Muscle layer of duodenum (tissue), 2 donors: ENCODE results near the gene WDR11.

Experiments
- H3K27ac ChIP-seq: one replicate; pipeline ENCODE4 v1.7.0; 2013; ENCODE audit warnings: mild to moderate bottlenecking, low read length
- H3K27me3 ChIP-seq: one replicate; pipeline ENCODE4 v1.7.0; 2013; ENCODE audit warnings: low read depth, mild to moderate bottlenecking, control low read depth, low read length
- H3K36me3 ChIP-seq, 2 donors: one replicate each; pipeline ENCODE4 v1.7.0; 2013; ENCODE audit warnings: low read length in 2 of 2, control low read depth in 1 of 2, mild to moderate bottlenecking in 1 of 2; ENCODE audit not compliant: insufficient read depth in 2 of 2, control insufficient read depth in 1 of 2
- H3K4me1 ChIP-seq, 2 donors: one replicate each; pipeline ENCODE4 v1.7.0; 2013; ENCODE audit warnings: low read length in 2 of 2, mild to moderate bottlenecking in 2 of 2, control low read depth in 1 of 2, moderate library complexity in 1 of 2; ENCODE audit not compliant: insufficient read depth in 2 of 2, control insufficient read depth in 1 of 2
- H3K4me3 ChIP-seq, 2 donors: one replicate each; pipeline ENCODE4 v1.7.0; 2013; ENCODE audit warnings: low read length in 2 of 2, low read depth in 1 of 2, mild to moderate bottlenecking in 1 of 2
- H3K9me3 ChIP-seq, 2 donors: one replicate each; pipeline ENCODE4 v1.7.0; 2013; ENCODE audit warnings: low read length in 2 of 2, control low read depth in 1 of 2, mild to moderate bottlenecking in 1 of 2; ENCODE audit not compliant: control insufficient read depth in 1 of 2
- donor health status: healthy.

Gene WDR11

DNA sequence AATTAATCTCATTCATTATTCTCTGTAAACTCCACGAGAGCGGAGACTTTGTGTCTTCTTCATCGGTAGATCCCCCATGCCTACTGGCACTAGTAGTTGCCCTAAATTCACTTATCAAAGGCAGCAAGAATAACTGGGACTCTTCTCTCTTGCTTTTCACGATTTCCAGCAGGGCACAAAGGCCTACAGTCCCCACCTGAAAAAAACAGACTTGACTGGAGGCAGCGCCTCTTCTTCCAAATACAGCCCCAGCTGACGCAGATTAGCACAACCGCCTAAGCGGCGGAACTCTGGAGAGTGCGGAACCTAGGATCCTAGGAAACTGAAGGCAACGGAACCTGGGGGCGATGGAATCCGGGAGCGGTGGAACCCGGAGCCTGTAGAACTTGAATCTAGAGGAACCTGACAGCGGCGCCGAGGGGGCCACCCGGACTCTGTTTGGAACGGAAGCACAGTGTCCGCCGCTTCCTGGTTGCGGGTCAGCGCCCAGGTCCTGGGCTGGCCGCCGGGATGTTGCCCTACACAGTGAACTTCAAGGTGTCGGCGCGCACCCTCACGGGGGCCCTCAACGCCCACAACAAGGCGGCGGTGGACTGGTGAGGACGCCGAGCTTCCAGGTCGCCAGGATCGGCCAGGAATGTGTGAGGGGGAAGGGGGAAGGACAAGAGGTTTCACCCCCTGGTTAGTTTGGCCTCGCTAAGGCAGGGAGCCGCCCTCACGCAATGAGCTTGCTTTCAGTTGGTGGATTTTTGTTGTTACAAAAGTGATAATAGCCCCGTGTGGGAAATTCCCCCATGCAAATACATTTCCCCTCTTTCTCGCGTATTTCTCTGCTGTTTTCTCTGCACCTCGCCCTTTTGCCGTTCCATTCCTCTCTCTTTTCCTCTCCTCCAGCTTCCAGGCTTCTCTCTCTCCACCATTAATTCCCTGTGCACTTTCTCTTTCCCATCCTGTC is at the start of gene WDR11:
WDR11 (plus strand) TSS at position 452 of the 955 bp plus-strand sequence; CDS start at position 511, 59 bp downstream.
- Histone ChIP-seq H3K36me3 (peaks cover 6 to 11% of the 10 kb centered on the region in 2 donors), H3K4me1 (peaks cover 10 to 20% of the 10 kb centered on the region in 2 donors), H3K9me3 (no peaks in the 10 kb centered on the region), H3K4me3 (peak within 1 kb of the TSS; percentile 87 to 99), H3K27me3 (no peaks in the 10 kb centered on the region), H3K27ac (peak within 1 kb of the TSS; percentile 90)

- H3K4me1 ChIP-seq, result no peaks in the 10 kb centered on the region
- no peaks in the 10 kb centered on the region for H3K27me3 ChIP-seq
- H3K36me3 ChIP-seq, result no peaks in the 10 kb centered on the region
- no peak overlapping the region for H3K4me3 ChIP-seq
- no peak overlapping the region for H3K27ac ChIP-seq
- H3K9me3 ChIP-seq, result no peaks in the 10 kb centered on the region
Measured at GRCh38 chr10:120802935-120803334, 48.2 kb upstream of the WDR11 start.

GRCh38 chr10:120803972-120804371 is 47.2 kb upstream of the WDR11 start:
- H3K36me3 ChIP-seq, result no peaks in the 10 kb centered on the region
- no peak overlapping the region for H3K4me3 ChIP-seq
- H3K9me3 ChIP-seq, result no peaks in the 10 kb centered on the region
- no peaks in the 10 kb centered on the region for H3K4me1 ChIP-seq
- no peak overlapping the region for H3K27ac ChIP-seq
- no peaks in the 10 kb centered on the region for H3K27me3 ChIP-seq

DNA sequence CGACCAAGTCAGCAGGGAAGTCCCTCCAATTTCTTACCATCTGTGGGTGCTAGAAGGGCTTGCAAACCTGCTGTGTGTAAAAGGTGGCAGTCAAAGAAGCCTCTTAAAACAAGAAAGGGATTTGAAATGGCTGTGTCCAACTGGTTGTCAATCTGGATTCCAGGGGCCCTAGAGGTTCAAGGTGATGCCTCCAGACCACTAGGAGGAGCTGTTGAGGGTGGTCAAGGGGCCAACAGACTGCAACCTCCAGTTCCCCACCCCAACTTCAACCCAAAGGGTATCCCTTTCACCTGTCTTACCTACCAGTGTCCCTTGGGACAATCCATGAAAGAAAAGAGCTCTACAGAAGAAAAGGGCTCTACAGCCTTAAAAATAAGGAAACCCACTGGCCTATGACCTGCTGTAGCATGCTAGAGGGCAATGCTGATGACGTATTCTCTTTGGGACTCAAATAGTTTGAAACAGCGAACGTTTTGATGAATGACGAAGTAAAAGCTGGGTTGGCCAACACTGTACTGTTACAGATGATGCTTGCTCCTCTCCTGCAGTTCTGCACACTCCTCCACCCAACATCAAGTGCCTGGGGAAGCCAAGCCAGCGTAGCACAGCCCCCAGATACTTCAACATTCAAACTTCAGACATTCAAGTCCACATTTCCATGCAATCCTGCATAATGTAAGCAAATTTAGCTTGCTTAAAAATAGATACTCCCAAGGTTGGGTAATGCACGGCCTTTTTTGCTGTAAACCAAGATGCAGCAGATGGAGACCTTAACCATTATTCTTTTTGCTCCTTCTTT is 45.9 kb upstream of the WDR11 start:
- no peaks in the 10 kb centered on the region for H3K9me3 ChIP-seq
- H3K4me1 ChIP-seq, result no peaks in the 10 kb centered on the region
- H3K4me3 ChIP-seq, result no peak overlapping the region
- no peaks in the 10 kb centered on the region for H3K36me3 ChIP-seq
- no peaks in the 10 kb centered on the region for H3K27me3 ChIP-seq
- H3K27ac ChIP-seq, result no peak overlapping the region

DNA sequence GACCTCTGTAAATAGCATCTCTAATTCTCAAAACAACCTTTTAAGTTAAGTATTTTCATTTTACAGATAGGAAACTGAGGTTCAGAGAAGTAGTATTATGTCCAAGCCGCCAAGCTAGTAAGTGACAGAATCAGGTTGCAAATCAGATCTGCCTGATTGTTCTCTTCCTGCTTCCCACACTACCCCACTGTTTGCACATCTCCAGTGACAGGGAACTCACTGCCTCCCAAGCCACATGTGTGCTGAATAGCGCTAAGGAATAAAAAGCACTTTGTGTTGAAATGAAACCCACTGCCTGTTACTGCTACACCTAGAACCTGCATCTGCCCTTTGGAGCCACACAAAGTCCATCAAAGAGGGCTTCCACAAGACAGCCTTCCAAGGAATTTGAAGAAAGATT is 45.1 kb upstream of the WDR11 start:
- H3K27me3 ChIP-seq, result no peaks in the 10 kb centered on the region
- no peaks in the 10 kb centered on the region for H3K4me1 ChIP-seq
- H3K27ac ChIP-seq, result no peak overlapping the region
- no peak overlapping the region for H3K4me3 ChIP-seq
- H3K36me3 ChIP-seq, result no peaks in the 10 kb centered on the region
- H3K9me3 ChIP-seq, result no peaks in the 10 kb centered on the region

GRCh38 chr10:120810298-120810697 is 40.9 kb upstream of the WDR11 start:
- Histone ChIP-seq H3K4me1 (no peaks in the 10 kb centered on the region), H3K36me3 (no peaks in the 10 kb centered on the region), H3K27me3 (no peaks in the 10 kb centered on the region), H3K9me3 (no peaks in the 10 kb centered on the region), H3K4me3 (no peak overlapping the region), H3K27ac (no peak overlapping the region)

- Histone ChIP-seq H3K27me3 (no peaks in the 10 kb centered on the region), H3K27ac (no peak overlapping the region), H3K4me3 (no peak overlapping the region), H3K4me1 (no peaks in the 10 kb centered on the region), H3K36me3 (no peaks in the 10 kb centered on the region), H3K9me3 (no peaks in the 10 kb centered on the region)
Measured at GRCh38 chr10:120813085-120813484, 38.1 kb upstream of the WDR11 start.

DNA sequence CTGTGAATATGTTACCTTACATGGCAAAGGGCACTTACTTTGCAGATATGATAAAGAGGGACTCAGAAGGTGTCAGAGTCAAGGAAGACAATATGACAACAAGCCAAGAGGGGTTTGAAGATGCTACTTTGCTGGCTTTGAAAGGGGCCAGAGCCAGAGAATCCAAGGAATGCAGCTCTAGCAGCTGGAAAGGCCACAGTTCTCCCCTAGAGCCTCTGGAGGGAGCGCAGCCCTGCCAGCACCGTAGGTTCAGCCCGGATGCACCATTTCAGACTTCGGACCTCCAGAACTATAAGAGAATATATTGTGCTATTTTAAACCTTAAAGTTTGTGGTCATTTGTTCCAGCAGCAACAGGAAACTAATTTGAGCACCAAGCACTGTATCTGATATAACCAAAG is 32.9 kb upstream of the WDR11 start:
- H3K27ac ChIP-seq, result no peak overlapping the region
- no peak overlapping the region for H3K4me3 ChIP-seq
- H3K9me3 ChIP-seq, result no peaks in the 10 kb centered on the region
- no peaks in the 10 kb centered on the region for H3K36me3 ChIP-seq
- H3K4me1 ChIP-seq, result no peaks in the 10 kb centered on the region
- H3K27me3 ChIP-seq, result no peaks in the 10 kb centered on the region

DNA sequence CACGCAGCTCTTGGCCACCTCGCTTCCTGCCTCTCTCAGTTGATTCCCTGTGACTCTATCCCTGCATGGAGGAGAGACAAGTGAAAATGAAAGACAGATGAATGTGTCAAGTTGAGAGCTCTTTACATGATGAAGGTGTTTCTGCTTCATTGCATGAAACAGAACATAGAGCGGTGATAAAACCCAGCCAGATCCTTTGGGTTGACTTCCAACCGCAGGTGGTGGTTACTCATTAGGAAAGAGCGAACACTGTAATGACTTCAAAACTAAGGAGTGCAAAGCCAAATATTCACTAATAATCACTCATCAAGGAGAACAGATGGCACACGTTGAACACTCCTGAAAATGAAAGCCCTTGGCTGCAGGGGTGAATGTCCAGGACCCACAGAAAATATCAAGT is 31.8 kb upstream of the WDR11 start:
- H3K27ac ChIP-seq, result no peak overlapping the region
- H3K4me1 ChIP-seq, result no peaks in the 10 kb centered on the region
- no peaks in the 10 kb centered on the region for H3K9me3 ChIP-seq
- H3K27me3 ChIP-seq, result no peaks in the 10 kb centered on the region
- H3K36me3 ChIP-seq, result no peaks in the 10 kb centered on the region
- no peak overlapping the region for H3K4me3 ChIP-seq

GRCh38 chr10:120823266-120823665 is 27.9 kb upstream of the WDR11 start:
- no peaks in the 10 kb centered on the region for H3K4me1 ChIP-seq

DNA sequence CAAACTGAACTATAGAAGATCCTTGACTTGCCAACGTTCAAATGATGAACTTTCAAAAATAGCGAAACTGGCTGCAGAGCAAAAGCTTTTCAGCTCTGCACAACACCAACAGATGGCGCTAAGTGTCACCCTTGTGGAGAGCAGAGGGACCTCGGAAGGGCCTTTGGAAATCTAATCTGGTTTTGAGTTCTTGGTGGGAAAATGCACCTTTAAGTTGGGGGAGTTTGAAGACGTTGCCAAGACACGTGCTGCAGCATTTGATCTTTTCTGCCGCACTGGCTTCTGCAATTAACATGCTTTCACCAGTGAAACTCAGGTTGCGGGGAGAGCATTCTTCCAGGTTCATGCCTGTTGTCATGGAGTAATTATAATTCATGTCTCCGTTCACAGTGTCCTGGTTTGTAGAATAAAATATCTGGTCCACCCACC is 26.3 kb upstream of the WDR11 start:
- Histone ChIP-seq H3K4me1 (no peaks in the 10 kb centered on the region), H3K27me3 (no peaks in the 10 kb centered on the region), H3K36me3 (no peaks in the 10 kb centered on the region), H3K4me3 (no peak overlapping the region), H3K27ac (no peak overlapping the region), H3K9me3 (no peaks in the 10 kb centered on the region)

More at GRCh38 chr10:120823266-120823665, 27.9 kb upstream of the WDR11 start:
- Histone ChIP-seq H3K36me3 (no peaks in the 10 kb centered on the region), H3K4me3 (no peak overlapping the region), H3K9me3 (no peaks in the 10 kb centered on the region), H3K27ac (no peak overlapping the region), H3K27me3 (no peaks in the 10 kb centered on the region)
